Ramos (cell line): ENCODE data around the gene PKIG.

Experiments used
- in situ Hi-C: fragments of 300-500 bp; cut with MboI; formaldehyde crosslinking; loops from one replicate; pipeline ENCODE4 v1.14.3; 2022; ENCODE audit warnings: low sequenced_read_pairs; ENCODE audit not compliant: unreplicated experiment

PKIG gene

DNA sequence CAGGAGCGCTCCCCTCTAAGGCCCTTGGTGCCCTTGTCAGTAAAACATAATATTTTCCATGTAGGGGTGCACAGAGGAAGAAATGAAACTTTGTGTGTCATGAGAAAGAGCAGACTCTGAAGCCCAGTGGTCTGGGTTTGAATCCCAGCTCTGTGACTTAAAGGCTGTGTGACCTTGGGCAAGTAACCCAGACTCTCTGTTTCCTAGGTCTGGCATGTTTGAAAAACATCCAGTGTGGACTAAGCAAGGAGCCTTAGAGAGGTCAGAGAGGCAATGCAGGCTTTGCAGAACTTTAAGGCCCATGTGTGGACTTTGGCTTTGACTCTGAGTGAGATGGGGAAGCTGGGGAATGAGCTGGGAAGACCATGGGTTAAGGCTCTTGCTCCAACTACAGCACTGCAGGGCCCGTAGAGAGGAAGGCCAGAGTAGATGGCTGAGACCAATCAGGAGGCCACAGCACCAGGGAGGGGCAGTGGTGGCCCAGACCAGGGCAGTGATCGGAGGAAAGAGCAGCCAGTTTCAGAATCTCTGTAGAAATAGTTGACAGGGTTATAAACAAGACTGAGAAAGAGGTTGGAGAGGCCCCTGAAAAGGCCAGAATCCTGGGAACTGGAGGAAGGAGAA, 50.9 kb downstream of the PKIG start:
- in situ Hi-C loops = no loop called here

DNA sequence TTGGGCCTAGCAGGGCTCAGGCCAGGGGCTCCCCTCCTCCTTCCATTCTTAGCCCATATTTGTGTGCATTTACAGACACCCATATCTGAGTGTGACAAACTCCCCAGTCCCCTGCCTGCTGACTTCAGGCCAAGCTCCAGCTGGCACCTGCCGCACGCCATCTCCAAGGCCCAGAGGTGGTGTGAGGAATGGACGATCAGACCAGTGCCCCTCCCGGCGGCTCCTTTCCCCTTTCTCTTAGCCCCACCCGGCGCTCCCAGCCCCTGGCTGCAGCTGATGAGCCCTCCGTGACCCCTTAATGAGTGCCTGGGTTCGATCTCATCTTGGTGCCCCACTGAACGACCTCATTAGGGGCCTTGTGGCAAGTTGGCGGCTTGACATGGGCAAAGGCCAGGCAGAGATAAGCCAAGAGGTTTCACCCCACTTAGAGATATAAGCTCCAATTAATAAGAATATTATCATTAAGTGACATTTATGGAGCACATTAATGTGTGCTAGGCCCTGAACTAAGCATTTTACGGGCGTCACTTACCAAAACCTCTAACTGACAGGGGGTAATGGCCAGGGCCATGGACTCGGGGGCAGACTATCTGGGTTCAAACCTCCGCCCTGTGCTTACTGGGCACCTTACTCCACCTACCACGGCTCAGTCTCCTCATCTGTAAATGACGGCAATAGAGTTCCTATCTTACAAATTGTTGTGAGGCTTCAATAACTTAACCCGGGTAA, 51.7 kb downstream of the PKIG start:
- in situ Hi-C loops = no loop called here

DNA sequence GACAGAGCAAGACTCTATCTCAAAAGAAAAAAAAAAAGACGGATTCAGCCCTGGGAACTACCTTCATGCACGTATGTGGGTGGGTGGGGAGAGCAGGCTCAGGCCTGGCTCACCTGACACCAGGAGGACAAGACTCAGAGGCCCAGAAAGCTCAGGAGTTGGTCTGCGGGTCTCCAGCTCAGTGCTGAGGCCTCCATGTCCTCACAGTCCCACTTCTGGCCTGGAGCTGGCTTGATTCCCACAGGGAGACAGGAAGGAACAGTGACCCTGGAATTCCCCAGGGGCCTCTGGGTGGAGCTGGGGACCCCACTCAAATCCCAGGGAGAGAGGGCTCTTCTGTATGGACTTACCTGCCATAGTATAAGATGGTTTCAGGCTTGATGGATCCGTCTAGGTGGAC, 53.5 kb downstream of the PKIG start:
- in situ Hi-C loops = no loop called here

DNA sequence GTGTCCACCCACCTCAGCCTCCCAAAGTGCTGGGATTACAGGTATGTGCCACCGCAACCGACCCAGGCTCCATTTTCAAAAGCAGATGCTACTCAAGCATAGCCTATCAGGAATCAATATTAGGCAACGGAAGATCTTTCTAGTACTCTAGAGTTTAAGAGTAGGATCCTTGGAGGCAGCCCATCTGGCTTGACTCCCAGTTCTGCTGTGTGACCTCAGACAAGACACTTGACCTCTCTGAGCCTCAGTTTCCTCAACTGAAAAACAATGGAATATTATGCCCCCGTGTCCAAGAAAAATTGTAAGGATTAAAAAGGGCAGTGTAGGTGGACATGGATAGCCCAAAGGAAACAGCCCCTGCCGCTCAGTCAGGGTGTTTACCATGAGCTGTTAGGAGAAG, 54.7 kb downstream of the PKIG start:
- in situ Hi-C loops = no loop called here

DNA sequence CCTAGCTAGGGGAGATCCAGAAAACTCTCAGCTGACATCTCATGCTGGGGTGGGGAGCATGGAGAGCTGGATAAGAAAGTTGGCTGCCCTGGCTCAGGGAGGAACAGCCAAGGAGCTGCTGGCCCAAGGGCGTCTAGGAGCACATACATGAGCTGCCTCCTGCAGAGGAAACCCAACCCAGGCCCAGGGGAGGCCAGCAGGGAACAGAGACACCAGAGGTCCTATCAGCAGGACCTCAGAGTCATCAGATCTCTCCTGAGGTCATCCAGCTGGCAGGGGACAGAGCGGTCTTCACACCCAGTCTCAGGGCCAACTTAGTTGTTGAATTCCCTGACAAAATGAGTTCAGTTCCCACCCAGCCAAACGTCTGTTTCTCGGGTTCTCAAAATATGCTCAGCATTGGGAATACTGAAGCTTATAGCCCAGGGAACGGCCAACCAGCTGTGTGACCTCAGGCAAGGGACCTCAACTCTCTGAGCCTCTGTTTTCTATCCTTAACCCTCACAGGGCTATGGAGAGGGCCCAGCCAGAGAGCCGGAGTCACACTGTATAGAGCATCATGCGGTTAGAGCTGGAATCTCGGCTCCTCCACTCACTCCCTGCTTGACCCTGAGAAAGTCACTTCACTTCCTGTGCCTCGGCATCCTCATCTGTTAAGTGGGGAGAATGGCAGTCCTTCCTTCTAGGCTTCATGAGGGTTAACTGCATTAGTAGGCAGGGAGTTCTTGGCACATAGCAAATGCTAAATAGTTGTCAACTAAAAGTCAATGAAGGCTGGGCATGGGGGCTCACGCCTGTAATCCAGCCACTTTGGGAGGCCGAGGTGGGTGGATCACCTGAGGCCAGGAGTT, 55.4 kb downstream of the PKIG start:
- in situ Hi-C loops = no loop called here

DNA sequence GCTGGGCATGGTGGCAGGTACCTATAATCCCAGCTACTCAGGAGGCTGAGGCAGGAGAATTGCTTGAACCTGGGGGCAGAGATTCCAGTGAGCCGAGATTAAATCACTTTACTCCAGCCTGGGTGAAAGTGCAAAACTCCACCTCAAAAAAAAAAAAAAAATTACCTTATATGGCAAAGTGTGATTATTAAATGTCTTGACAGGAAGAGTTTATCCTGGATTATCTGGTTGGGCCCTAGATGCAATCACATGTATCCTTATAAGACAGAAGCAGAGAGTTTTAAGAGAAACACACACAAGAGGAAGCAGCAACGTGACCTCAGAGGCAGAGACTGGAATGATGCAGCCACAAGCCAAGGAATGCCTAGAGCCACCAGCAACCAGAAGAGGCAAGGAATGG, 58.1 kb downstream of the PKIG start:
- in situ Hi-C loops = no loop called here

DNA sequence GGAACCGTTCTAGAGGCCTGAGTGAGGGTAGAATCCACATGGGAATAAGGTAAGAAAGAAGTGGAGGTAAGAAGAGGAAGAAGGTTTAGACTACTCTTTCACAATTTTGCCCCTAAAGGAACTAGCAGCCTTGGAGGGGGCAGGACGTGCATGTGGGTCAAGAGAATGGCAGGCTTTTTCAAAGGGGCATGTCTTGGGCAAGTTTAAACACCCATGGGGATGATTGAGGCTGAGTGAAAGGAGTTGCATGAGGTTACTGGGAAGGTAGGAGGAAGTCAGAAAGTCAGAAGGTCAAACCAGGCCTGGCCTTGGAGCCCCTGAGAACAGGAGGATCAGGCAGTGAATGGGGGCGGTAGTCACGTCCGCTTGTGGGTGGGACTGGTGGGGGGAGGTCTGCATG, 58.9 kb downstream of the PKIG start:
- in situ Hi-C loops = no loop called here

DNA sequence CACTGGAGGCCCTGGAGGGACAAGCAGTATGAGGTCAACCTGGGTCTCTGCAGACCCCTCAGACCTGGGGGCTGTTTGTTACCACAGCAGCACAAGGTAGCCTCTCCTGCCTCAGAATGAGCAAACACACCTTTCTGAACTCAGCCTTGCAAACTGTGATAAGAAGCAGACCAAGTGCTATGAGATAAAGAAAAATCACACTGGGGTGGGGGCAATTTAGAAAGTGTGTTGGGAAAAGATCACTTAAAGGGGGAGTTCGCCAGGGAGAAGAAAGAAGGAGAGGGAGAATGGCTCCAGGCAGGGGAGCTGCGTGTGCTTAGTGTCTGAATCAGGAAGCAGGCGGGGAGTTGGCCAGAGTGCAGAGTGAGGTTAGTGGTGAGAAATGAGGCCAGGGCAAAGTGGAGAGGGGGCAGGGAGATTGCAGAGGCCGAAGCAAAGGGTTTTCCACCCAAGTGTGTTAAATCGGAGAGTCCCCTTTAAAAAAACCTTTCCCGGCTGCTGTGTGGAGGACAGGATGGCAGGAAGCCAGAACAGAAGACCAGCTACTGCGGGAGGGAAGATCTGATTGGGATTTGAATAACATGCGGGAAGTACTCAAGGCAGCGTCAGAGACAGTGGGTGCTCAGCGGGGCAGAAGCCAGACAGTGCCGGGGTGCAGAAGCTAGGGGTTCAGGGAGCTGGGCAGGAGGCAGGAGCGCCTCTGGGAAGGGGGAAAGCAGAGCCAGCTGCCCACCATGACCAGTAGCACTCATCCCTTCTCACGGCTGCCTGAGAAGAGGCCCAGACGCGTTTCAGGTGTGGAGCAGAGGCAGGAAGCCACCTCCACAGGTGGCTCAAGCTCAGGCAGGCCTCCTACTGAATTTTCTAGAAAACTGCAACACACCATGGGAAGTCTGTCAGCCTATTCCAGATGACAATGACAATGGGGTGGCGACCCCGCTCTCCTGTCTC, 60.1 kb downstream of the PKIG start:
- in situ Hi-C loops = no loop called here

DNA sequence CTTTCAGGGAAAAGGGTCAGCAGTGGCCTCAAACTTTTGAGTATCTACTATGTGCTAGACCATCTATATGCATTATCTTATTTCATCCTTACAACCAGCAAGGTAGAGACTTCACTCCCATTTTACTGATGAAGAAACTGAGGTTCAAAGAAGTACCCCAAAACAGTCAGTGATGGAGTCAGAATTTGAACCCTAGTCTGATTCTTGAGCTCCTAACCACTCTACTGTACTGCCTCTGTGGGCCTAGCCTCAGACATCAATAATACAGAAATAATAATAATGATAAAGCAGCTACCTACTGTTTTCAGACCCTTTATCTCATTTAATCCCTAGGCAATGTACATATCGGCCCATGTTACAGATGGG, 60.8 kb downstream of the PKIG start:
- in situ Hi-C loops = no loop called here

DNA sequence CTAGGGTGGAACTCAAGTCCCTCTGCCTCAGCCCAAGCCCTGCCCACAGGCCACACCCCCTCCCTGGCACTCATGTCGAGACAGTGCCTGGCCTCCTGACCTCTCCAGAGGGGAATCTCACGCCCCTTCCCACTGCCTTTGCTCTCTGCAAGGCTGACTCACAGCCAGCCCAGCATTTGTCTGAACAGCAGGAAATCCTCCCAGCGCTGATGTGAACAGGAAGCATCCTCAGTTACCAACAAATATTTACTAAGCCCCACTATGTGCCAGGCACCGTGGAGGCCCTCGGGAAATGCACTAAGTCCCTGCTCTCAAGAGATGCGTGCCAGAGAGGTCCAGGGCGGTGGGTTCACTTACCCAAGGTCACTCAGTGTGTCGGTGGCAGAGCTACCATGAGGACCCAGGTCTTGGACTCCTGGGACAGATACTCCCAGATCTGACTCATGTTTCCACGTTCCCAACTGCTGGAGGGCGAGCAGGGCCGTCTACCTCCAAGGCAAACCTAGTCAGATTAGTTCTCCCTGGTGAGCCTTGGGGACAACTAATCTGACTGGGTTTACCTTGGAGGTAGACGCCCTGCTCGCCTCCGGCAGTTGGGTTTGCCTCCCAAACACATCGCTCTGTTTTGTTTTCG, 61.3 kb downstream of the PKIG start:
- in situ Hi-C loops = no loop called here

DNA sequence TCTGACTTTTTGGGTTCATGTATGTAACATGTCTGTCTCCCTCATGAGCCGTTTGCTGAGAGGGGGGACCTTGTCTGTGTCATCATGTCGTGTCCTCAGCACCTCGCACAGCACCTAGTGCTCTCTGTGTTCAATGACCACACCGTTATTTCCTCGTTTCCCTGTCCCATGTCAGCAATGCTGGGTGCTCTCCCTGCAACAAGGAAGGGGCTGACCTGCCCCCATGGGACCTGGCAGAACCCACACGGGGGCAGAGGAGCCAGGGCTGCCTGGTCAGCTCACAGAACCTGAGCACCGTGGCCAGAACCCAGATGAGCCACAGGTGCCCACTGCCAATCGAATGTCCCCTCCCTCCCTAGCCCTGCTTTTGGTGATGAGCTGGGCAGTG, 61.8 kb downstream of the PKIG start:
- in situ Hi-C loops = no loop called here

DNA sequence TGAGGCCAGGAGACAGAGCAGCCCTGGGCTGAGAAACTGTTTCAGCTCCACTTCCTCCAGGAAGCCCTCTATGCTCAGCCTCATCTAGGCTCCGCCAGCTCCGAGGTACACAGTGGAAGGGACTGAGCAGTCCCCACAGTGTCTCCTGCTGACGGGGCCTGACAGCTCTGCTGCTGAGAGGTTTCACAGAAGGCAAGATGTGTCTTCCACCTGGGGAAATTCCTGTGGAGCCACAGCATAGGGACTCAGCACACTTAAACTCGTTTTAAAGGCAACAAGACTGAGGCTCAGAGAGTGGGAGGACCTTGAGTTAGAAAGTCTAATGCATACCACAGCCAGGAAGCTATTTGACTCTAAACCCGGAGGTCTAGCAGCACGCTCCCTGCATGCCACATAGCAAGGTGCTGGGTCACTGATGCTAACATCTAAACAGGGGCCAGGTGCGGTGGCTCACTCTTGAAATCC, 62.3 kb downstream of the PKIG start:
- in situ Hi-C loops = no loop called here

DNA sequence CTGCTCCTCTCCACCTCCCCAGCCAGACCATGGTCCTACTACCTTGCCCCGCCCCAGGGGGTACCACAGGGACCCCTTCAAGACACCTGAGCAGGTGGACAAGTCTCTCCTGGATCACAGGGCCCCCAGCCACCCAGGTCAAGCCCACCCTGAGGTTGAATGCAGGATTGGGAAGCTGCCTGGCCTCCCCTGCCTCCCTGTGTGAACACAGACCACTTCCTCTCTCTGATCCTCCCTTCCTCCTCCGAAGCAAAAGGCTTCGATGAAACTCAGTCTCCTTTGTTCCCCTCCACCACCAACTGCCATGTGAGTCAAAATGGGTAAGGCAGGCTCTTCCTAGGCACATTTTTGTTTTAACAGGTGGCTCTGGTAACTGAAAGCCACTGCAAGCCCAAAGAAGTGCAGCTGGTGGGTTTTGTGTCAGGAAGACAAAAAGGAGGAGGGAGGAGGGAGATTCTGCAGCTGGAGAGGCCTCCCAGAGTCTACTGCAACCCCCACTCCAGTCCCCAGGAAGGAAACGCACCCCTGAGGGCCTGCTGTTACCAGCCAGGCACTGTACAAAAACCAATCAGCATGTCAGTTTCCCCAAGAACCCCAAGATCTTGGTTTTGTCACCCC, 63.8 kb downstream of the PKIG start:
- in situ Hi-C loops = no loop called here

DNA sequence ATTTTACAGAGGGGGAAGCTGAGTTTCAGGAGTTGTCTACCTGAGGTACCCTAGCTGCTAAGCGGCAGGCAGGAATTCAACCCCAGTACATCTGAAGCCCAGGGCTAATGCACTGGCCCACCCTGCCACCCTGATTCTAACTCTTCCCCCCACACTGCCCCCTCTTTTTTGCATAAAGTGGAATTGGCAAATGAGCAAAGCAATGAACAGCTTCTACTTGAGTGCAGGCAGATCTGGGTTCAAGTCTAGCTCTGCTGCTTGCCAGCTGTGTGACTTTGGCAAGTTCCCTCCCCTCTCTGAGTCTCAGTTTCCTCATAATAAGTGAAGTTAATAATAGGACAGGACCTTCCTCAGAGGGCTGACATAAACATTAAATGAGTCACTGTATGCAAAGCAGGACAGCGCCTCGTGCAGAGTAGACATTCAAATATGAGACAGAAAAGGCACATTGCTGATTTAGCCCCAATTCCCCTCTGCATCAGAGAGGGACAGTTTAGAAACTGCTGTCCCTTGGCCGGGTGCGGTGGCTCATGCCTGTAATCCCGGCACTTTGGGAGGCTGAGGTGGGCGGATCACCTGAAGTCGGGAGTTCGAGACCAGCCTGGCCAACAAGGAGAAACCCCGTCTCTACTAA, 64.4 kb downstream of the PKIG start:
- in situ Hi-C loops = no loop called here

DNA sequence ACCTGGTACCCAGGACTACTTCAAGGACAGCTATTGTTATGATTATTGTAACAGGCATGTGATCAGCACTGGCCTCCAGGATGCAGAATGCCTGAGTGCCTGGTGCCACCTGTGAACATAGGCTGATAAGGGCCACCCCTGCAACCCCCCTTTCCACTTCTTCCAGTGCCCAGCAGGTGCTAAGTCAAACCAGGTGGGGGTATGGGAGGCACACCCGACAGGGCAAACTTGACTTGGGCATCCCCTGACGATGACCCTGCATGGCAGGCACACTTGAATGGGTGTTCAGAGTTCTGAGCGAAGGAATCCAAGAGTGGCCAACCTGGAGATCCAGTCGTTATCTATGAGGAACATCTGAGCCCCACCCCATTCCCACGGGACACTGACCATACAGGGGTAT, 65.7 kb downstream of the PKIG start:
- in situ Hi-C loops = no loop called here

DNA sequence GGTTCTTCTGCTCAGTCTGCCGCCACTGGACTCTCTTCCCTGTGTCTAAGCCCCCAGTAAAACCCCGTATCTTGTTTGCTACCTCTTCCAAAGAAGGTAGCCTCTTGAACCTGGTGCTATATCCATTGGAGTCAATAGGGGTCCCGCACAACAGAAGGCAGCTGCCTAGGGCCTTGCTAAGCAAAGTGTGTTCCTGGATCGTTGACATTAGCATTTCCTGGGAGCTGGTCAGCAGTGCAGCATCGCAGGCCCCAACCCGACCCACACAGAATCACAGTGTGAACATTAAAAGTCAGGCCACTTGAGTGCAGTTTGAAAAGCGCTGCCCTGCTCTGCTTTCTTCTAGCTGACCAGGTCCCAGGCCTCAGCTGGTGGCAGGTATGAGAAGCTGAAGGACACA, 66.2 kb downstream of the PKIG start:
- in situ Hi-C loops = no loop called here

DNA sequence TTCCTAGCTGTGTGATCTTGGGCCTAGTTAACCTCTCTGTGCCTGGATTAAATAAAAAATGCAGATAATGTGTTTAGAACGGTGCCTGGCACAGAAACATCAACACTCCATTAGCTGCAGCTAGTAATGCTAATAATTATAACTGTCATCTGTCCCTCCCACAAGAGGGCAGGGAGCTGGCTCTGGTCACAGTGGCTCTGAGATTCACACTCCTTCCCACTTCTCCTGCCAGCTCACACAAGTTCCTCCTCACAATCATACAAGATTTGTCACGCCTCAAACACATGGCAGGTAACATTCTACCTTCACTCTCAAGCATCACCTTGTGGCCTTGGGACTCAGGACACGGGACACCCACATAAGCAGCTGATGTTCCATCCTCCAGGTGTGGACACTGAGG, 66.7 kb downstream of the PKIG start:
- in situ Hi-C loops = no loop called here

DNA sequence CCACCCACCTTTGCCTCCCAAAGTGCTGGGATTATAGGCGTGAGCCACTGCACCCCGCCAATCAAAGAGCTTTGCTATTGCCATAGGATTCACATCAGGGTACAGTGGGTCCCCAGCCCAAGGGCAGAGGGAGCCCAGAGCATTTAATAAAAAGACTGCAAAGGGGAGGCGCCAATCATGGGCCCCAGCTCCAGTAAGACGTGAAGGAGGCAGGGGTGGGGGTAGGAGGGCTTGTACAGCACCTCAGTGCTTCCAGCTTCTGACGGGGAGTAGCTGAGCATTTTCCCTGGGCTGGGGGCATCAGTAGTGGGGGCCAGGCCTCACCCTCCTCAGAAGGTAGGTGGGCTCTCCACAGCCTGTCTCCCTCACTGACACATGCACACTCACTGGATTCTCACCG, 67.6 kb downstream of the PKIG start:
- in situ Hi-C loops = no loop called here
